Cardiac muscle cell (in vitro differentiated cells and primary cell): Measurements from ENCODE around the gene COQ5. TPM values are rescaled to one million over a fixed set of nuclear protein-coding genes. Genes with fewer than 3 reads are reported as not detected.
"Not testable (repeated sequence)": the region's sequence is repeated elsewhere in the genome, so short reads cannot be mapped to it uniquely, and the experiment has no call there.

Experiments
- DNase-seq, 2 donors: peaks; one replicate each; pipeline versions ENCODE4 v3.0.0 to v3.0.0-alpha.2; 2010 to 2017; ENCODE audit warnings: low read depth in 1 of 2, low spot score in 1 of 2
- H3K27ac ChIP-seq: fragments of 200-600 bp; sonication (generic); 2 replicates; pipeline ENCODE4 v1.5.1; 2016
- H3K27me3 ChIP-seq: fragments of 200-600 bp; sonication (generic); 2 replicates; pipeline ENCODE4 v1.6.0; 2016; ENCODE audit warnings: control low read depth
- H3K36me3 ChIP-seq: fragments of 200-600 bp; sonication (generic); 2 replicates; pipeline ENCODE4 v1.5.1; 2016; ENCODE audit warnings: control low read depth
- H3K4me1 ChIP-seq: fragments of 200-600 bp; sonication (generic); 2 replicates; pipeline ENCODE4 v1.8.1; 2017; ENCODE audit warnings: low read depth, mild to moderate bottlenecking, mixed run types
- H3K4me3 ChIP-seq: fragments of 200-600 bp; sonication (generic); 2 replicates; pipeline ENCODE4 v1.5.1; 2016; ENCODE audit warnings: mild to moderate bottlenecking
- H3K9me3 ChIP-seq: fragments of 200-600 bp; sonication (generic); 2 replicates; pipeline ENCODE4 v1.5.1; 2017; ENCODE audit warnings: low read depth, mild to moderate bottlenecking, control low read depth
- polyA plus RNA-seq: library from polyadenylated mRNA; unstranded; fragments of >200 nt; fragmentation: Nextera tagmentation; extraction: Ambion mirVana; gene quantifications from 2 replicates; pipeline ENCODE4 v1.2.1, GENCODE V29; 2016
- total RNA-seq: library from RNA; depleted of rRNA; stranded (reverse); fragments of >200 nt; gene quantifications from 2 replicates; pipeline ENCODE4 v1.2.3, GENCODE V29; 2016
- TF ChIP-seq, protein P1 (sequence below): IDR thresholded peaks from 2 replicates; pipeline ENCODE4 v1.5.1; 2012; ENCODE audit warnings: low read depth, mild to moderate bottlenecking, low read length

COQ5 gene
- total and polyA plus RNA-seq, 2 experiments from 2014 or later, result 67.2 to 99.3 TPM

GRCh38 chr12:120488057-120488640 is 40.8 kb downstream of the COQ5 start:
- no peaks in the 10 kb centered on the region for H3K27me3 ChIP-seq
- H3K4me3 ChIP-seq, result no peak overlapping the region
- H3K36me3 ChIP-seq, result no peaks in the 10 kb centered on the region
- no peaks in the 10 kb centered on the region for H3K9me3 ChIP-seq
- peak in 1 of 2 donors; percentile 48 for DNase-seq
- H3K27ac ChIP-seq, result peak overlapping the region; percentile 47
- H3K4me1 ChIP-seq, result peaks cover 4% of the 10 kb centered on the region
- TF ChIP-seq, protein P1, sequence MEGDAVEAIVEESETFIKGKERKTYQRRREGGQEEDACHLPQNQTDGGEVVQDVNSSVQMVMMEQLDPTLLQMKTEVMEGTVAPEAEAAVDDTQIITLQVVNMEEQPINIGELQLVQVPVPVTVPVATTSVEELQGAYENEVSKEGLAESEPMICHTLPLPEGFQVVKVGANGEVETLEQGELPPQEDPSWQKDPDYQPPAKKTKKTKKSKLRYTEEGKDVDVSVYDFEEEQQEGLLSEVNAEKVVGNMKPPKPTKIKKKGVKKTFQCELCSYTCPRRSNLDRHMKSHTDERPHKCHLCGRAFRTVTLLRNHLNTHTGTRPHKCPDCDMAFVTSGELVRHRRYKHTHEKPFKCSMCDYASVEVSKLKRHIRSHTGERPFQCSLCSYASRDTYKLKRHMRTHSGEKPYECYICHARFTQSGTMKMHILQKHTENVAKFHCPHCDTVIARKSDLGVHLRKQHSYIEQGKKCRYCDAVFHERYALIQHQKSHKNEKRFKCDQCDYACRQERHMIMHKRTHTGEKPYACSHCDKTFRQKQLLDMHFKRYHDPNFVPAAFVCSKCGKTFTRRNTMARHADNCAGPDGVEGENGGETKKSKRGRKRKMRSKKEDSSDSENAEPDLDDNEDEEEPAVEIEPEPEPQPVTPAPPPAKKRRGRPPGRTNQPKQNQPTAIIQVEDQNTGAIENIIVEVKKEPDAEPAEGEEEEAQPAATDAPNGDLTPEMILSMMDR, result no peak

GRCh38 chr12:120487552-120487951 is 41.4 kb downstream of the COQ5 start:
- H3K9me3 ChIP-seq, H3K27me3 ChIP-seq, H3K4me3 ChIP-seq, H3K4me1 ChIP-seq, H3K36me3 ChIP-seq: not testable (repeated sequence)
- DNase-seq, result peak; percentile 14 to 42
- peak overlapping the region; percentile 47 for H3K27ac ChIP-seq

GRCh38 chr12:120485961-120486881 is 42.7 kb downstream of the COQ5 start:
- TF ChIP-seq, protein P1, result no peak
- Histone ChIP-seq H3K9me3 (no peaks in the 10 kb centered on the region), H3K4me1 (peaks cover 4% of the 10 kb centered on the region), H3K36me3 (no peaks in the 10 kb centered on the region), H3K4me3 (no peak overlapping the region), H3K27me3 (no peaks in the 10 kb centered on the region), H3K27ac (no peak overlapping the region)
- no peak for DNase-seq

DNA sequence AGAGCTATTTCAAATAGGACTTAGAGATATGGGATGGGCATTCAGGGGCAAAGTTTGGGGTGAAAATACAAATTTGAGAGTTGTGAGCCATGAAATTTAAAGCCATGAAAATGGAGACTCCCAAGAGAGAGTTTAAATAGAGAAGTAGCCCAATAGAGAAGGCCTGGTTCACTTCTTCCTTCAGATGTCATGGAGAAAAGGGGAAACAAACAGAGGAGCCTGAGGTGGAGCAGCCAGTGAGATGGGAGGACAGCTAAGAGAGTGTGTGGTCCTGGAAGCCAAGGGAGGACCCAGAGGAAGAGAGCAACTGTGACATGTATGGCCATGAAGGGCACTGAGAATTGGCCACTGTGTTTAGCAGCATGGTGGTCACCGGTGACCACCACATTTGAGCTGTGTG is 45.3 kb downstream of the COQ5 start:
- peaks cover 4% of the 10 kb centered on the region for H3K4me1 ChIP-seq
- no peak overlapping the region for H3K27ac ChIP-seq
- TF ChIP-seq, protein P1, result no peak
- H3K9me3 ChIP-seq, result no peaks in the 10 kb centered on the region
- H3K4me3 ChIP-seq, result no peak overlapping the region
- no peak for DNase-seq
- H3K36me3 ChIP-seq, result no peaks in the 10 kb centered on the region
- H3K27me3 ChIP-seq, result no peaks in the 10 kb centered on the region

DNA sequence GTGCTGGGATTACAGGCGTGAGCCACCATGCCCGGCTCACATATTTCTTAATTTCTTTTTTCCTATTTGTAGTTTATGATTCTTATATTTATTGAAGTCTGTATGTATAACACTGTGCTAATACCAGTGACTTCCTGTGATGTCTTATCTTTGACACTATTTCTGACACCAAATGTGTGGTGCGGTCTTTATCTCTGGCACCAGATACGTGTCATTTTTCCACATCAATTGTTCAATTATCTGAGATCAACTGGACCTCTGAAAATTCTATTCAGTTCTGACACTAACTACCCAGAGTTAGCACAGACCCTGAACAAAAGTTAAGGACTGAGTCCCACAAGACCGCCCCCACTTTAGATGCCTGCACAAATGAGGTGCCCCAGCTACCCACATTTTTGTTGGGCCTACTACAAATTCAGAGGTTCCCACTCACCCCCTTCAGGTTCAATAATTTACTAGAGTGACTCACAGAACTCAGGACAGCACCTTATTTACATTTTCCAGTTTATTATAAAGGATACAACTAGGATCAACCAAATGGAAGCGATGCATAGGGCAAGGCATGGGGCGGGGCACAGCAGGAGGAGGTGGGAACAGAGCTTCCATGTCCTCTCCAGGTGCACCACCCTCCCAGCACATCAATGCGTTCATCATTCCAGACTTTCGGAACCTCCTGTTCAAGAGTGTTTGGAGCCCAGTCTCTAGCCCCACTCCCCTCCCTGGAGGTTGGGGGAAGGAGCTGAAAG is 47.8 kb downstream of the COQ5 start:
- Histone ChIP-seq H3K36me3 (no peaks in the 10 kb centered on the region), H3K27me3 (no peaks in the 10 kb centered on the region), H3K4me3 (no peak overlapping the region), H3K9me3 (no peaks in the 10 kb centered on the region), H3K27ac (no peak overlapping the region), H3K4me1 (no peaks in the 10 kb centered on the region)
- TF ChIP-seq, protein P1, result no peak
- no peak for DNase-seq
